Epidermal melanocyte (primary cell): ENCODE results near the gene USH2A.

Experiments
- DNase-seq: peaks from one replicate; pipeline ENCODE4 v3.0.0; 2011; ENCODE audit warnings: low spot score; ENCODE audit not compliant: insufficient read length

USH2A gene

DNA sequence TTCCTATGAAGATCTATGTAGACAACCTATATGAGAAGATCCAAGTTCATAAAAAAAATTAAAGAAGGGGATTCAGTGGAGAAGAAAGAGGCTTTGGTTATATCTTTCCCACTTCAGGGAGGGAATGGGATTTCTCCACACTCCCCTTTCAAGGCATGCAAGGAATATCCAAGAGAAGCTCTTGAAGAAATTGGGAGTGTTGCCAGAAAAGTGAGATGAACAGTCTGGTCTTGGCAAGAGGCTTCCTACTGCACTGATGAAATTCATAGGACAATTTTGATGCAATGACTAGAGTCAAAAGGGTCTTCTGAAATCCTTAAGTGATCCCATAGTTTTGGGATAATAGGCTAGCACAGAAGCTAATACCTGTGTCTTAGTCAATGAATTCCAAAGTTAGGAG, 703.1 kb downstream of the USH2A start:
- no peak for DNase-seq

DNA sequence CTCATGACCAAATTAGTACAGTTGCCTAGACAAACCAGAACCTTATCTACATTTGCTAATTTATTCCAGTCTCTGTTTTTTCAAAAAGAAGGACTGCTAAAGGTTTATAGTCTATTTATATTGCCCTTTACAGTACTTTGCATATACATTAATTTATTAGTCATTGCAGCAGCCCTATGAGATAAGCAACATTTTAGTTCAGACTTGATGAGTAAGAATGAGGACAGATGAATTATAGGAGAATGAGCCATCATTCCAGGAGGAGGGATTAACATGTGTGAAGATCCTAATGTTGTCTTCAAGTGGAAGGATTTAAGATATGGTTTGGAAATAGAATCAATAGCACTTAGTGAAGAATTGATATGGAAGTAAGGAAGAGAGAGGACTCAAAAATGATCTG, 703.7 kb downstream of the USH2A start:
- DNase-seq = no peak

DNA sequence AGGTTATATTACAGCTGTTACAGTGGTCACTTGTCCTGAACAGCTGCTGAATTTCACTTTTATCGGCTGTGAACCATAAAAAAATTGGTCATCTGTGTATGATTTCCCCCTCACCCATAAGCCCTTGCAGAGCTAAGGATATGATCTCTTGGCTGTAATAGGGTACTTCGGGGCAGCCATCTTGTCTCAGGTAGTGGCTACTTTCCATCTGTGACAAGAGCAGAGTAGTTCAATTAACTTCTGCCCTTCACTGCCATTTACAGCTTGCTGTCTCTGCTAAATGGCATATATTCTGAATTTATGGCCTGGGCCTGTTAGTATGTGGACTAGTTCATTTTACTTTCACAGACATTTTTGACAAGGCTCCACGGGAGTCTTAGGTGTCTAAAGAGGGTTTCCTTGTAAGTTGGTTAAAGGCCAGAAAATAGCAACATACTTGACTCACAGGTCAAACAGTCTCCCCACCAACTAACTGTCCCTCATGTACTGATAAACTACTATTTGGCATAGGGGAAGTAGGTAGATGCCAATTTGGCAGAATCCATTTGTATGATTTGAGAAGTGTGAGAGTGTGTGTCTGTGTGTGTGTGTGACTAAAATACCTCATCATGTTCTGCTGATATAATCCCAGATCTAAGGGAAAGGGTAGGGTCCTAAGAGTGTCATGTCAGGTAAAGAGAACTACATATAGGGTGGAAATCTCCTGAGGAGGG, 704.5 kb downstream of the USH2A start:
- no peak for DNase-seq

DNA sequence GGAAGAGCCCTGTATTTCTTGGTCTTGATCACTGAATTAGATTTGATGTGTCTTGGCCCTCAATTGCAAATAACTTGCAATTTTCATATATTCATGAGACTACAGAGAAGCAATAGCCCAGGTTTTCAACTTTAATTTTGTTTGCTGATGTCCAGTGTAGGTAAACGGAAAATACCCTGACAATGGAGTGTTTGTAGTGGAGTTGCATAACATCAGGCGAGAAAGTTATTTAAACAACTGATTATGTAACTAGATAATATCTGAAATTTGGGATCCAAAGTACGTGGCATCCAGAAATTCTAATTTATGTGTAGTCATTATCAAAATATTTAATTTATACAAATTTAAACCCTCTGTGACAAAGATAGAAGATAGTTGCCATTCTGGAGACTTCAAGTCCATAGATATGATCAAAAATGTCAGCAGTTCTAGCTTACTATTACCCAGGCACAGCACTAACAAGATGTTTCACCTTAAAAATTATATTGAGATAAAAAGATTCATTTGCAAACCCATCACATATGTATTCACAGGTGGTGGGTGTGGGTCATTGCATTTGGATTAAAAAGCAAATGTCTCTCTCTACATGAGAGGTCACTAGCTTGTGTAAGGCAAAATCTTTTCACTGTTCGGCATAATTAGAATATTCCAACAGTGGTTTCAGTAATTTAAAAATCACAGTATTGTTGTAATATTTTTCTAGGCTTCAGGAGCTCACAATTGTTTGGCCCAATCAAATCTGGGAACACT, 705.4 kb downstream of the USH2A start:
- DNase-seq = no peak

DNA sequence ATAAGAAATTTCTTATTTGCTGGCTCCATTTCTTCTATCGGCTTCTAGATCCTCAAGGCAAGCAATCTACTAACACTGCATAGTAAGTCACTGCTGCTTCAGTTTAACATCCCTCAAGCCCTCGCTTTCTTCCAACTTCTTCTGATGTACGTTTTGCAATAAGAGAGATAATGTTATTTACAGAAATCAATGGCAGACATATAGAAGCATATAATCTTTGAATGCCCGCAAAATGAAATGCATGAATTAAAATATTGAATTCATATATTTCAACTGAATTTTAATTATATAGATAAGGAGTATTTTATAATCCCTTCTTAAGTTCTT, 712.4 kb downstream of the USH2A start:
- DNase-seq = no peak

DNA sequence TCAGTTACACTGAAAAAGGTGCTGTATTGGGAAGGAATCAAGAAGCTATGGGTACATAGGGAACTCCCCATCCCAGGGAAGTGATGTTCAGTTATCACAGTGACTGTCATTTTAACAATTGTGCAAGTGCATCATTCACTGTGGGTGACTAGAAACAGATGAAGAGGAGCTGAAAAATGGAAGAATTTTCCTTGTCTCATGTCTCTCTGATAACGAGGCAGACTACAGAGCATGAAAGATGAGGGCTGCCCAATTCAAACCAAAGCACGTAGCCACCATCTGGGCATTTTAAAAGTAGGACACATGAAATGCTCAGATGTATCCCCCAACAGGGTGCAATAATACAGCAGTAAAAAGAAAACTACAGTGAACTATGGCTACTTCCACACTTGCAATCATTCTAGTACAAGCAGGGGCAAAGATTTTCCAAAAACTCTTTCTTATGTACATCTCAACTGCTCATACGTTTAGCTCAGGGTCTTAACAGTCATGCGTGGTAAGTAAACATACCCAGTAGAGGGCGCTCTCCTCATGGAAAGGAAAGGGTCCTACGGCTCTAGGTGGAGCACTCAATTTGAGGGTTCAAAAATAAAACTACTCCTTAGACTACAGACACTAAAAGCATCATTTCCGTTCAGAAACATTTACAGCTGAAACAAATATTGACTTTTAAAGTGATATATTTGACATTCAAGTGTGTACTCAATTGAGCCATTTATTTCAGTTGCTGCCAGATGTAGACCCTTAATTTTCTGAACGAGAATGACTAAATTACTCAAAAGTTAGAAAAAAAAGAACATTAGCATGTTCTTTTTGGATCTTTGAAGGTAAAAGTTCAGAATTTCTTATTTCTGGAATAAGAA, 713.0 kb downstream of the USH2A start:
- no peak for DNase-seq

DNA sequence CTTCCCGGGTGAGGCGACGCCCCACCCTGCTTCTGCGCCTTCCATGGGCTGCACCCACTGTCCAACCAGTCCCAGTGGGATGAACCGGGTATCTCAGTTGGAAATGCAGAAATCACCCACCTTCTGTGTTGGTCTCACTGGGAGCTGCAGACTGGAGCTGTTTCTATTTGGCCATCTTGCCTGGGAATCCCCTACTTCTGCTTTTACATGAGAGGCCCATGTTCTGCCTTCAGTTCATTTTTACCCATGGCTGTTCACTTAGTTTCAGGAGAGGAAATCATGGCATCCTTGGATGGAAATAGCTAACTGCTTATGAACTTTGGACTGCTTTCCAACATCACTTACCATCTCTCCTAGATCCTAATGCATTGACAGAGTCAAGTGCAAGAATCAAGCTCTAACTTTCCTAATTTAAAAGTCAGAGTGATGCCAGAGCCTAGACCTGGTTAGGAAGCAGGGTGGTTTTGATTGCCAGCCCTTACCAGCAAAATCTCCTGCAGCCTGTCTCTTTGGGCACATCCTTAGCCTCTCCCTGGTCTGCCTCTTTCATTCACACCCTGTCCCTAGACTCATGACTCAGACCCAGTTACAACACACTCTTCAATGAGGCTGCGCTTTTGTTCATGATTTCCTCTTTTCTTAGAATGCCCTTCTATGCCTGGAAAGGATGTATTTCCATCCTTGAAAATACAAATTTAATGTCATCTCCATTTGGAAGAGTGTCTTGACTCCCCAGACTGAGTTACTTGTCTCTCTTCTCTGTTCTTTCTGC, 719.0 kb downstream of the USH2A start:
- no peak for DNase-seq

DNA sequence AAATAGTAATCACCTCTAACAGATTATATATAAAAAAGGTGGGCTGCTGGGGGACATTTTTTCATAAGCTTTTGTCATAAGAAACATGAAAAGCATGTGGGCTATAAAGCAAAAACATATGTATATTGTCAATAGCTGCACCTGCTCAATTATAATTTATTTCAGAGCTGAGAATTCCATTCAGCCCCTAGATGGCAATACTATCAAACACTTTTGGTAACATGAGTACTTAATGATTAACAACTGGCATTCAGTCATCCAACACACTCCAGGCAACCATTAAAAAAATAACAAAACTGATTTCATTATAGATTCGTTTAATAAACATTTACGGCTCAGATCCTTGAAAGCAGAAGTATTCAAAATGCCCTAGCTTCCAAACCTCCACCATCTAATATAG, 741.0 kb downstream of the USH2A start:
- DNase-seq = no peak

DNA sequence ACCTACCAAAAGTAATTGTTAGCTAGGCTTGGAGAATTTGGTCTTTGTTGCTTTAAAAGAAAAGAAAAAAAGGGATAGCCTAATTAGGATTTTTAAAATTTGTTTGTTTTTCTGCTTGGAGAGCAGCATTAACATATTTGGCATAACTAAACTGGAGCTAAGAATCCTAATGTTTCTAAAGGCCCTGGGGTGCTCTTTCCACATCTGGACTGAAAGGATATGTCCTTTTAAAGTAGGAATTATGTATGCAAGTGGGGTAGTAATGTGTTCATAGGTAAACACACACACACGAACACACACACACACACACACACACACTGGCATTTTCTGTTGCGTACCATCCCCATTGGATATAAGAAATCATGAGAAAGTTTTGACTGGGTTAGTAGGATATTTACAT, 742.2 kb downstream of the USH2A start:
- no peak for DNase-seq

DNA sequence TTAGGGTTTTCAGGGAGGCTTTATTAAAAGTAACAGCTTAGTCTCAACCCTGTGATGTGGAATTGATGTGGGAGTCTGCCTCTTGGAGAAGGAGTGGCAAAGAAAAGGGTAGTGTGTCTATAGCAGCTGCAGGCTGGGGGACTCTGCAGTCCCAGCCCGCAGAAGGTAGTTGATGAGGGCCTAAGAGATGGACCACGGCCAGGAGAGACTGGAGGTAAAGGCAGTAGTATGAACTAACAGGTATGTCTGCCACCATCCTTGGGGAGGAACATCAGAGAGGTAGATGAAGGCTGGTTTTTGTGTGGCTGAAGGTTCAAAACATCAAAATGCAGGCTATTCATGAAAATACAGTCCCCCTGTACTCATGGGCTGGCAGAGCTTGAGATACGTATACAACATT, 744.0 kb downstream of the USH2A start:
- DNase-seq = no peak

DNA sequence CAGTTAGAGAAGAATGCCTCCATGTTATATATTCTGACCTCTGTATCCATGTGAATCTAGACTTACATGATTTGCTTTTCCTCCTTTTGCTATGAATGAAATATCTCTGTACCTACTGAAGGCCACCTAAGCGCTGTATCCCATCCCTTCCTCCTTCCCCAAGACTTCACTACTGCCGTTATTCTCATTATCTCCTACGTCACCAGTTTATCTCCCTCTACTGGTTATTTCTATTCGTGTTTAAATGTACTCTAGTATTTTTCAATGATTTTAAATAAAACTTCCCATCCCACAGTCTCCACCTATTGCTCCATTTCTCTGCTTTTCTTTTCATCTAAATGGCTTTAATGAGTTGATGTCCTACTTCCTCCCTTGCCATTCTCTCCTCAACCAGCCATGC, 746.1 kb downstream of the USH2A start:
- no peak for DNase-seq

DNA sequence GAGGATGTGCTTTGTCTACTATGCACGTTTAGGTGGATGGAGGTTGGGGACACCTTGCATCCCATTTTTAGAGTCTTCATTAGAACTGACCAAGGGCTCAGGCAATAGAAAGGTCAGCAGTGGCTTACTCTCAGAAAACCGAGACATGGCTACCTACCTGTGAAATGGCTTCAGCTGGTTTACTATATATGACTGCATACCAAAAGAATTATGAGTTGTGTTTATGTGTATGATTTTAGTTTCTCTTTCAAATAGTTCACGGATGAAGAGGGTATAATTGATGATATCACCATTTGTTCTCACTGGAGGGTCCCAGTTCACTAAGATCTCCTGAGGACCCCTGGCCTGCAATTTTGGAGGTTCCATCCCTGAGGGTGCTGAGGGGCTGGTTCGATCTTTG, 749.3 kb downstream of the USH2A start:
- no peak for DNase-seq

DNA sequence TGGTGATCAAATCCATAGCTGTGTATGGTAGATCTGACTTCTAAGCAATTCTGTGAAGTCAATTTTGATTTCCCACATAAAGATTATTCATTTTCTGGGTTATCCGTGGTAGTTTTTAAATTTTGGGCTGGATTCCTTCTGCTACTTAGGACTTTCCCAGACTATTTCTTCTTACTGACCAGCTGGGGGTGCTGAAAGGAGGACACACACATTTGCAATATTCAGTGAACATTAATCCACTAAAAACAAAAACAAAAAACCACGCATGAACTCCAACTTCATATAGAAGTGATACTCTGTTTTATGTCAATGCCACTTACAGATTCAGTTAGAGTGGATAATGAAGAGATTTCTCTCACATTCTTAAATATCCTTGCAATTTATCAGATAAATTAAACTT, 750.8 kb downstream of the USH2A start:
- DNase-seq = no peak

DNA sequence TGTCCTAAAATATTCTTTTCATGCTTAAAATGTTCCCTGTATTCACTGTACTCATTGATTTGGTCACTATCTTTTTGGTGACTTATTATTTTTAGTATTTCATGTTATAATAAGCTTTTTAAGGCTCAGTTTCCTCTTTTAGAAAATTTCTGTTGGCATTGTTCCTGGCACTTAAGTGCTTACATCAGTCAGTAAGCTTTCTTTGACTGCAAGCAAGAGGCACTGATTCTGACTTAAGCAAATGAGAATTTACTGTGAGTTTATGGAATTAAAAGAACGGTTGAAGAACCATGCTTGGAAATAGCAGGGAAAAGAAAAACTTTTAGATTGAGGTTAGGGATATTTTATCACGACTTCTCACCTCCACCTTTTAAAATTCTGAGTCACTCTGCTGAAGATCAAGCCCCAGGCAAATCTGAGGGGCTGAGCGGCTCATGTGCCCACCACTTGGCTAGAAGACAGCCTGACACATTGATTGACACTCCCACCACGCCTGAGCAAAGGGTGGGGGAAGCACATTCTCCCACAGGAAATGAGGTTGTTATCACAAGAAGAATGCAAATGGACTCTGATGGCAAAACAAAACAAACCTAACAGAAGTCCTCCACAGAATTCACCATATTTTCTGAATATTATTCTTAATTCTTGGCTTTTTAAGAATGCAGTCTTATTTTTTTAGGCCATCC, 753.3 kb downstream of the USH2A start:
- no peak for DNase-seq

DNA sequence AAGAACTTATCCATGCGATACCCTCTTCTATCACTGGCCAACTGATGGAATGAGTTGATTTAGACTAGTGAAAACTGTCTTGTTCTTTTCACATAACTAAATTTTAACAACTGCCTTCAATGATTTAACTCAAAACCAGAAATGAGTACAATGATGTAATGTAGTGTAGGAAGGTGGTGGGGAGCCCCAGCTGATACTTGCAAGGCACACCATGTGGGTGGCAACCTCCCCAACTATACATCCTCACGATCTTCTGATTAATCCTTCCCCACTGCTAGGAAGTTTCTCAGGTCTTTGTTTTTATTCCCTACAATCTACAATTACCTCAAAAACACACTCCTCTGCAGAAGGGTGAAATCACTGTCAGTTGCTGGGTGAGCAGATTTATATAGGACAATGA, 755.5 kb downstream of the USH2A start:
- no peak for DNase-seq

DNA sequence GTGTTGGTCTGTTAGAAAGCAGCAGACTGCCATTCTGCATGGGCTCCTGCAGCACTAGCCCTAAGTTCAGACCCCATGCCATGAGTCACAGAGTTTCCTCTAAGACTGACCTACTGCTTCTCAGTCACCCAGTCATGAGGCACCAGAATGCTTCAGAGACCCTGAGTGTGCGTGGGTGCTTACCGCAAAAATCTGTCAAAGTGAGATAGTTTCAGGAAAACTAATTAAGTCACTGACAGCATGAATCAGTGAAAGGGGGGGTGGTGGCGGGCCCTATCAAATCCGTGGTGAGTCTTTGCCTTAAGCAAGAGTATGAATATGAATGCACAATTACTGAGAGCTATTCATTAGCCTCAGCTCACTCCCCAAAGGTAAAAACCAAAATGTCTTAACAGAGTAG, 758.0 kb downstream of the USH2A start:
- DNase-seq = no peak

DNA sequence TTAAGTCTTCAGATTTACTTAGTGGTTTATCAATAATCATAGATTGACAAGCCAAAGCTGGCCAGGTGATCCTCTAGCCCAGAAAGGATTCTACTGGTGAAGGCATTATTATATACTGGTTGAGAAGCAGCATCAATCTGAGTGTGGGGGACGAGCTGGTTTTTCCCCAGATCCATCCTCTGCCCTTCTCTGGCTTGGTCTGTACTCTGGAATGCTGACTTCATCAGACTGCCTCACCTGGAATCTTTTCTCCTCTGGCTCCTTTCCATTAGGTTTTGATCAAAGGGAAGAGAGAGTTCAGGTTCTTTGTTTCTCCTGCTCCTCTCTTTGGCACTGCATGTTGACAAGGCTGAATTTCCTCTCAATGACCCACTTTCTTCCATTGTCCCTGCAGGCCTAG, 762.2 kb downstream of the USH2A start:
- no peak for DNase-seq

DNA sequence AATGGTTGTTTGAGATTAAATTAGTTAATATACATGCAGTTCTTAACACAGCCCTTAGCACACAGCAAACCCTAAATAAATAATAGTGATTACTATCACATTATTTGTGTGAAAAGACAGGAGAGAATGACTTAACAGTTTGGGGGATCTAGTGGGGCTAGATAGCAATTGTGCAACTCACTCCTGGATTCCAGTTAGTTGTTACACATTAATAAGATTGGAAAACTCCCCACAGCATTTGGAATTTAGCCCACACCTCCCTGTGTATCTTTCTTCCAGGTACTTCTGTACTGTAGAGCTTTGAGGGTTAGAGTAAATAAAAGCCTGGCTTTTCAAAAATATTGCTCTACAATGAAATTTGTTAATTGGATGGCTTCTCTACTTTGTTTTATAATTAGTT, 763.0 kb downstream of the USH2A start:
- no peak for DNase-seq

DNA sequence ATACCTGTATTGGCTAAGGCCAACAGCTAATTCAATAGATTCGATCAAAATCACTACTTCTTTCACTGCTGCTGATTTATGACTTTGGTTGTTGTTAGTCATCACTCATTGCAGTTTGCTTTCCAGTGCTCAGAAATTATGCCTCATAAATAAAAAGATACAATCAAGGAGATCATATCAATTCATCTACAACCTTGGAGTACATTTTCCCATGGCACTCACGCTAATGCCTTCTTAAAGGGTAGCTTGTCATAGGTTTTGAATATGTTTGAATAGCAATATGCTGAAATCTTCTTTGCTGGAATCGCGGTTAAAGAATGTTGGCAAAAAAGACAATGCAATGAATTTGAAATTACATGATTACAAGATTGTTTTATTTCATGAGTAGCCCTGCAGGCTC, 766.2 kb downstream of the USH2A start:
- DNase-seq = no peak

DNA sequence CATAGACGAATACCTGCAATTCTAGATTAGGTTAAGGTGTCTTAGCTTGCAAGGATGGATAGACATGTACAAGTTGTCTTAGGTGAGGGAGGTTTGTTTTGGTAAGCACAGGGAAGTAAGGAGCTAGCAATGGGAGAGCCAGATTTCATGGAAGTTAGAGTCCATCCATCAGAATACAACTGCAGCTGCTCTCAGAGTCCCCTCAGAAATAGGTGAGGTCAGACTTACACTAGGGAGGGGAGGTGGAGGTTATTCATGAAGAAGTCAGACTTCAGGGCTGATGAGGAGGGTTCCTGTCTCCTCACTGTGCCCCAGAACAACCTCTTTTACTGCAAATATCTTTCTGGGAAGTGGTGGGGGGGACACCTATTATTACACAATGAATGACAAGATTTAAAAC, 770.9 kb downstream of the USH2A start:
- no peak for DNase-seq

DNA sequence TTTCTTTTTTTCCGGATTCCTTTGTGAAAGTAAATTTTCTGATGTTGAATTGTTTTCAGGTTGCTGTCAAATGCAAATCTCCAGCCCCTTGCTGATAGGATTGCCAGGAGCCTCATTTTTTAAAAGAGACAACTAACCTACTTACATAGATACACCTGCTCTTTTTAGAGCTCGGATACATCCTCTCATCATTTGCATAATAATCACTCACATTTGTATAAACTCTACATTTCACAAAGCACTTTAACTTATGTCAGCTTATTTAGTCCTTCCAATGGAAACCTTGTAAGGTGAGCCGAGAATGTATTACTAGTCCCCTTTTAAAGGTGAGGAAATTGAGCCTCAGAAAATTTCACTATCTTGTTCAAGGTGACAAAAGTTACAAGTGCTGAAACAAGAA, 771.4 kb downstream of the USH2A start:
- DNase-seq = no peak
